Measurements from ENCODE around the gene ANKS1B. TPM values are rescaled to one million over a fixed set of nuclear protein-coding genes. Genes with fewer than 3 reads are reported as not detected.

ANKS1B gene
- total RNA-seq, 1 donor from 2014 or later = 5.6 TPM

GRCh38 chr12:99959549-99960170, 25.1 kb downstream of the ANKS1B start:
- H3K36me3 Mint-ChIP-seq (ENCODE audit: low read depth) = no peaks in the 10 kb centered on the region
- no peak for DNase-seq (ENCODE audit: low read depth, low spot score)
- H3K4me1 Mint-ChIP-seq = no peaks in the 10 kb centered on the region
- H3K4me3 Mint-ChIP-seq = no peak overlapping the region
- TF ChIP-seq CTCF (conservative IDR thresholded peaks at IDR 0.05) = no peak
- no peaks in the 10 kb centered on the region for H3K27me3 Mint-ChIP-seq (ENCODE audit: low read depth)
- no peaks in the 10 kb centered on the region for H3K9me3 Mint-ChIP-seq
- no peak overlapping the region for H3K27ac Mint-ChIP-seq (ENCODE audit: unreplicated experiment)

- no peaks in the 10 kb centered on the region for H3K36me3 Mint-ChIP-seq (ENCODE audit: low read depth)
- H3K4me3 Mint-ChIP-seq = no peak overlapping the region
- H3K27ac Mint-ChIP-seq (ENCODE audit: unreplicated experiment) = no peak overlapping the region
- no peaks in the 10 kb centered on the region for H3K27me3 Mint-ChIP-seq (ENCODE audit: low read depth)
- no peak for TF ChIP-seq CTCF (conservative IDR thresholded peaks at IDR 0.05)
- DNase-seq (ENCODE audit: low read depth, low spot score) = no peak
- H3K4me1 Mint-ChIP-seq = no peaks in the 10 kb centered on the region
- no peaks in the 10 kb centered on the region for H3K9me3 Mint-ChIP-seq
These were observed 26.8 kb downstream of the ANKS1B start for GRCh38 chr12:99957866-99958466.

GRCh38 chr12:99954724-99955123, 30.0 kb downstream of the ANKS1B start:
- no peak for TF ChIP-seq CTCF (conservative IDR thresholded peaks at IDR 0.05)
- no peak for DNase-seq (ENCODE audit: low read depth, low spot score)
- Mint-ChIP-seq H3K4me3 (no peak overlapping the region), H3K27me3 (ENCODE audit: low read depth) (no peaks in the 10 kb centered on the region), H3K4me1 (no peaks in the 10 kb centered on the region), H3K36me3 (ENCODE audit: low read depth) (no peaks in the 10 kb centered on the region), H3K9me3 (no peaks in the 10 kb centered on the region), H3K27ac (ENCODE audit: unreplicated experiment) (no peak overlapping the region)

- no peaks in the 10 kb centered on the region for H3K4me1 Mint-ChIP-seq
- H3K27me3 Mint-ChIP-seq (ENCODE audit: low read depth) = no peaks in the 10 kb centered on the region
- H3K4me3 Mint-ChIP-seq = no peak overlapping the region
- no peak for DNase-seq (ENCODE audit: low read depth, low spot score)
- TF ChIP-seq CTCF (conservative IDR thresholded peaks at IDR 0.05) = no peak
- H3K9me3 Mint-ChIP-seq = no peaks in the 10 kb centered on the region
- no peak overlapping the region for H3K27ac Mint-ChIP-seq (ENCODE audit: unreplicated experiment)
- no peaks in the 10 kb centered on the region for H3K36me3 Mint-ChIP-seq (ENCODE audit: low read depth)
These were observed 36.4 kb downstream of the ANKS1B start for GRCh38 chr12:99948370-99948769.

GRCh38 chr12:99946131-99946530, 38.6 kb downstream of the ANKS1B start:
- no peaks in the 10 kb centered on the region for H3K36me3 Mint-ChIP-seq (ENCODE audit: low read depth)
- no peaks in the 10 kb centered on the region for H3K27me3 Mint-ChIP-seq (ENCODE audit: low read depth)
- H3K4me3 Mint-ChIP-seq = no peak overlapping the region
- no peak for TF ChIP-seq CTCF (conservative IDR thresholded peaks at IDR 0.05)
- H3K9me3 Mint-ChIP-seq = no peaks in the 10 kb centered on the region
- H3K27ac Mint-ChIP-seq (ENCODE audit: unreplicated experiment) = no peak overlapping the region
- no peak for DNase-seq (ENCODE audit: low read depth, low spot score)
- no peaks in the 10 kb centered on the region for H3K4me1 Mint-ChIP-seq
